ENCODE measurements around the gene CYB5D1.

DNA sequence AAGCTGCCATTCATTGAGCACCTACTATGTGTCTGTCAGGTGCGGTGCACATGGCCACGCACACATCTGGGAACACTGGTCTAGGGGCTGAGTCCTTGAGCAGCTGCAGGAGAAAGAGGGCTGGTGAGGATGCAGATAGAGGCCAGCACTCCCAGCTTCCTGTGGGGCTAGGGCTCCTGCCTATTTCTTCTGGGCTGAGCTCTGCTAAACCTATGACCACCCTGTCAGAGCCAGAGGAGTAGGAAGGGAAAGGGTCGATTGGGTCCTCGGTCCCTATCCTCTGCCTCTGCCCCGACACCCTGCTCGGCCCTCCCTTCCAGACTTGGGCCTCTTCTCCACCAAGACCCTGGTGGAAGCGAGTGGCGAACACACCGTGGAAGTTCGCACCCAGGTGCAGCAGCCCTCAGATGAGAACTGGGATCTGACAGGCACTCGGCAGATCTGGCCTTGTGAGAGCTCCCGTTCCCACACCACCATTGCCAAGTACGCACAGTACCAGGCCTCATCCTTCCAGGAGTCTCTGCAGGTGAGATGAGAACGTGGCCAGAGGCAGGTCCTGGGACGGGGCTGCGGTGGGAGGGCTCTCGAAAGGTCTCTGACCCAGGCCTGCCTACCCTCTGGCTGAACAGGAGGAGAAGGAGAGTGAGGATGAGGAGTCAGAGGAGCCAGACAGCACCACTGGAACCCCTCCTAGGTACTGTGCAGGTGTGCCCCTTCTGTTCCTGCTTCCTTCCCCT is 6.9 kb upstream of the CYB5D1 start:
- TF ChIP-seq, protein P1, sequence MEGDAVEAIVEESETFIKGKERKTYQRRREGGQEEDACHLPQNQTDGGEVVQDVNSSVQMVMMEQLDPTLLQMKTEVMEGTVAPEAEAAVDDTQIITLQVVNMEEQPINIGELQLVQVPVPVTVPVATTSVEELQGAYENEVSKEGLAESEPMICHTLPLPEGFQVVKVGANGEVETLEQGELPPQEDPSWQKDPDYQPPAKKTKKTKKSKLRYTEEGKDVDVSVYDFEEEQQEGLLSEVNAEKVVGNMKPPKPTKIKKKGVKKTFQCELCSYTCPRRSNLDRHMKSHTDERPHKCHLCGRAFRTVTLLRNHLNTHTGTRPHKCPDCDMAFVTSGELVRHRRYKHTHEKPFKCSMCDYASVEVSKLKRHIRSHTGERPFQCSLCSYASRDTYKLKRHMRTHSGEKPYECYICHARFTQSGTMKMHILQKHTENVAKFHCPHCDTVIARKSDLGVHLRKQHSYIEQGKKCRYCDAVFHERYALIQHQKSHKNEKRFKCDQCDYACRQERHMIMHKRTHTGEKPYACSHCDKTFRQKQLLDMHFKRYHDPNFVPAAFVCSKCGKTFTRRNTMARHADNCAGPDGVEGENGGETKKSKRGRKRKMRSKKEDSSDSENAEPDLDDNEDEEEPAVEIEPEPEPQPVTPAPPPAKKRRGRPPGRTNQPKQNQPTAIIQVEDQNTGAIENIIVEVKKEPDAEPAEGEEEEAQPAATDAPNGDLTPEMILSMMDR (IDR thresholded peaks at IDR 0.05) = no peak
- TF ChIP-seq POLR2AphosphoS5 (IDR thresholded peaks at IDR 0.05) (no peak), POLR2A (IDR thresholded peaks at IDR 0.05; ENCODE audit: low read depth) (no peak), EP300 (IDR thresholded peaks at IDR 0.05) (no peak)

All from esophagus muscularis mucosa (tissue), 4 donors.